Measurements from ENCODE around the gene LAMC2.

GRCh38 chr1:183195142-183195574 is 9.1 kb downstream of the LAMC2 start:
- TF ChIP-seq, protein P1, sequence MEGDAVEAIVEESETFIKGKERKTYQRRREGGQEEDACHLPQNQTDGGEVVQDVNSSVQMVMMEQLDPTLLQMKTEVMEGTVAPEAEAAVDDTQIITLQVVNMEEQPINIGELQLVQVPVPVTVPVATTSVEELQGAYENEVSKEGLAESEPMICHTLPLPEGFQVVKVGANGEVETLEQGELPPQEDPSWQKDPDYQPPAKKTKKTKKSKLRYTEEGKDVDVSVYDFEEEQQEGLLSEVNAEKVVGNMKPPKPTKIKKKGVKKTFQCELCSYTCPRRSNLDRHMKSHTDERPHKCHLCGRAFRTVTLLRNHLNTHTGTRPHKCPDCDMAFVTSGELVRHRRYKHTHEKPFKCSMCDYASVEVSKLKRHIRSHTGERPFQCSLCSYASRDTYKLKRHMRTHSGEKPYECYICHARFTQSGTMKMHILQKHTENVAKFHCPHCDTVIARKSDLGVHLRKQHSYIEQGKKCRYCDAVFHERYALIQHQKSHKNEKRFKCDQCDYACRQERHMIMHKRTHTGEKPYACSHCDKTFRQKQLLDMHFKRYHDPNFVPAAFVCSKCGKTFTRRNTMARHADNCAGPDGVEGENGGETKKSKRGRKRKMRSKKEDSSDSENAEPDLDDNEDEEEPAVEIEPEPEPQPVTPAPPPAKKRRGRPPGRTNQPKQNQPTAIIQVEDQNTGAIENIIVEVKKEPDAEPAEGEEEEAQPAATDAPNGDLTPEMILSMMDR (IDR thresholded peaks at IDR 0.05), result no peak
- no peak for TF ChIP-seq EZH2 (IDR thresholded peaks at IDR 0.05)

Measured in neural progenitor cell (in vitro differentiated cells).